Activated T-cell treated with anti-CD3 and anti-CD28 coated beads for 24 hours (primary cell): ENCODE measurements around the gene PDE6G.
"Not testable (repeated sequence)": the region's sequence is repeated elsewhere in the genome, so short reads cannot be mapped to it uniquely, and the experiment has no call there.

Experiments used
- DNase-seq: peaks from one replicate; pipeline ENCODE4 v3.0.0-alpha.2; 2020; ENCODE audit warnings: low read depth

PDE6G gene

DNA sequence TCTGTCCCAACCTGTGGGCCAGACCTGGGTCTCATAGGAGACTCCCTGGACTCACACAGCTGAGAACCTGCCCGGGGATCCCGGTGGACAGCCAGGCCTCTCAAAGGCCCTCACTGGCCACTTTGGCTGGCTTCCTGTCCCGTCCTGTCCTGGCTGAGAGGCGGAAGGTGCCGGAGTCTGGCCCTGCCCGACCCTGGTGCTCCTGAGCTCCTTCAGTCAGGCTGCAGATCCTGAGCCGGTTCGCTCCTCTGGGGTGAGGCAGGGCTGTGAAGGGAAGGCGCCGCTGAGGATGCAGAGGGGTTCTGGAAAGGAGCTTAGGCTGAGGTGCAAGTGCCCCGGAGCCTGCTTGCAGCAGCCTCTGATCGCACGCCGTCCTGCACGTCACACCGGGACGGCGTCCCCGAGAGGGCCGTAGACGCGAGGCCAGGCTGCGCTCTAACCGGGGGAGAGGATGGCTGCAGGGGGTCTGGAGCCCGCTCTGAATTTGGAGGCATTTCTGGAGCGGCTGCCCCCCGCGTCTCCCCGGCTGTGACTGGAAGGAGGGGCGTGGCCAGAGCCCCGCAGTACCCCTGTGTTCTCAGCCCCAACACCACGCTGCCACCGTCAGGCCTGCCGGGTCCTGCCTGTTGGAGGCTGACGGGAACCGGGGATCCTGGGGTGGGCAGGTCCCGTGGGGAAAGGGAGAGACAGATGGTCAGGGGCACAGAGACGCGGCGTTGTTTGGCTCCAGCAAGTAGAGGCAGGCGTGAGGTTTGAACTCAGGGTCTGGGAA lies 31.6 kb upstream of the PDE6G start:
- DNase-seq, result no peak

DNA sequence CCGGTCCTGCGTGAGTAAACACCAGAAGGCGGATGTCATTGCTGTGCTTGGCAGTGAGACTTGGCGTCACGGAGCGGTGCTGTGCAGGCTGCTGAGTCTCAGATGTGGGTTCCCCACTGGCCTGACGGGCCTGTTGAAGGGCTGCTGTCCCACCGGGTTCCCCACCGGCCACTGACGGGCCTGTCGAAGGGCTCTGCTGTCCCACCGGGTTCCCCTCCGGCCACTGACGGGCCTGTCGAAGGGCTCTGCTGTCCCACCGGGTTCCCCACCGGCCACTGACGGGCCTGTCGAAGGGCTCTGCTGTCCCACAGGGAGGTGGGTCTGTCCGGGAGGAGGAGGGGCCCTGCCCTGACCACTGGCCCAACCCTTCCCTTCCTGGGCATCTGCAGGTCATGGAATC lies 30.3 kb upstream of the PDE6G start:
- no peak for DNase-seq

DNA sequence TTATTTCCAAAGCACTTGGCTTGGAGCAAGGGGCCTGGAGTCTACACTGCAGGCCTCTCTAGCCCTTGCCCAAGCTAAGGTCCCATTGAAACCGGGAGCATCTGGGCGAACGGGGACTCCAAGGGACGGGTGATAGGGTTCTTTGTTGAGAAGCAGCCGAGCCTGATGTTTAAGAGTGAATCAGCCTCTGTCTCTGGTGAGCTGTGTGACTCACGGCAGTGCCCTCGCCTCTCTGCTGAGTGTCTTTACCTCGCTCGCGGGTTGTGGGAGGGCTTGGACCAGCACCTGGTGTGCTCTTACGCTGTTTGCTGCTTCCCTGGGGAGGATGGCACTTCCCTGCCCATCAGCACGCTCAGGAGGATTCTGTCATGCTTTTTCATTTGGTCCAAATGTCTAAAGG lies 28.8 kb upstream of the PDE6G start:
- peak; percentile 45 for DNase-seq

DNA sequence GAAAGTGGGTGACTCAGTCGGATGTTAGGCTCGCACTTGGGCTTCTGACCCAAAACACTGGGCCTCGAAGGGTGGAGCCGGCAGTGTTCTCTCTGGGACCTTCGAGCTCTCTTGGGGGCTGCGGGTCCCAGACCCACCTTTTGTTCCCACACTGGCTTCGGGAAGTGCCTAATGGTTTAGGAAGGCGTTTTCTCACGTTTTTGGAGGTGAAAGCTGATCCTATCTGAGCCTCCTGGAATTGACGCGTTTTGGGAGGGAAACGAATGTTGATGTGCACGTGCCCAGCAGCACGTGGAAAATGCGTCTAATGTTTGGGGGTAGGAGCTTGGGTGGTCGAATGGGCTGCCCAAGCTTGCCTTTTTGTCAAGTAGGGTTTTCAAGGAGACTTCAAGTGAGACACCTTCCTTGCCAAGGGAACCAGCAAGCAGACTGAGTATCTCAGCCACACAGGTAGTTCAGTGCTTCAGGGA lies 28.1 kb upstream of the PDE6G start:
- no peak for DNase-seq

DNA sequence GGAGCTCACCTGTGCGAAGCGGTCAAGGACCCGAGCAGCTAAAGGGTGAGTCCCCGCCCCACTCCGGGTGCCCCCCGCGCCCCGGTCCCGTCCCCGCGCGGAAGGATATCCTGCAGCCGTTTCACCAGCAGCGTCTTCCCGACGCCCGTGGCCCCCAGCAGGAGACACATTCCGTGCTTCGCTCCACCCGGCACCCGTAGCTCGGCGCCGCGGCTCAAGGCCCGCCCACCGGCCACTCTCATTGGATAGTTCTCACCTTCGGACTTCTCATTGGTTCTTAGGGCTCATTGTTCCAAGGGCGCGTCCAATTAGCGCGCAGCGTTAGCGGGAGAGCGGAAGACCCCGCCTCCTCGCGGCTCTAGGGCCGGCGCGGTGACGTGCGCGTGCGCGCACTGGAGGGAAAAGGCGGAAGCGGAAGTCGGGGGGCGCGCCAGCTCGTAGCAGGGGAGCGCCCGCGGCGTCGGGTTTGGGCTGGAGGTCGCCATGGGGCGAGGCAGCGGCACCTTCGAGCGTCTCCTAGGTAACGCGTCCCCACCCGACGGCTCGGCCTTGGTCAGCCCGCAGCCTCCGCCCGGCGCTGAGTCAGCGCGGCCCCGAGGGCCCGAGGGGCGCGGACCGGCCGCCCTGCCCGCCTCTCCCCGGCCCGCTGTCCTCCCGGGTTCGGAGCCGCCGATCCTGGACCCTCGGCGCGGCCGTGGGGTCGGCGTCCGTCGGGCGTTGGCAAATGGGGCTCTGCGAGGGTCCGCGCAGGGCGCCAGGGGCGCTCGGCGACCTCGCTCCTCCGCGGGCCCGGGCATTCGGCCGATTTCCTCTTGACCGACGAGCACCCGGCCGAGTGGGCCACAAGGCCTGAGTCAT lies 27.5 kb upstream of the PDE6G start, which contains the start of the genes ARL16 and HGS:
Gene ARL16, minus strand, starts transcription at position 214 of the 858 bp plus-strand sequence. Its CDS starts 44 bp downstream, at position 170.
Gene HGS, plus strand, starts transcription at position 428 of the 858 bp plus-strand sequence. Its CDS starts 56 bp downstream, at position 484.
- peak; percentile 98 for DNase-seq

DNA sequence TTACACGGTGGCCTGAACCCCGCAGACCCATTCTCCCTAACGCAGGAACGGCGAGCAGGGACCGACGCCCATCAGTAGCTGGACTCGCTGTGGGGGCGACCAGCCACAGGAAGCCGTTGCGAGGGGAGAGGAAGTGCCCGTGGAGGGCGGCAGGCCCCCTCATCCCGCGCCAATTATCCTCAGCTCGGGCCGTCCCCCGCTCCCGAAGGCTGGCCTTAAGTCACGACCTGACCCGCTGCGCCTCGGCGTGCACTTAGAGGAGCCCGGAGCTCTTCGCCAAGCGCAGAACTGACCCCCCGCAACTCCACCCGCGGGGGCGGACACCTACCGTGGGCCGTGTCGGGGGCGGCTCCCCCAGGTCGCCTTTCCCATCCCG lies 26.9 kb upstream of the PDE6G start:
- no peak for DNase-seq

DNA sequence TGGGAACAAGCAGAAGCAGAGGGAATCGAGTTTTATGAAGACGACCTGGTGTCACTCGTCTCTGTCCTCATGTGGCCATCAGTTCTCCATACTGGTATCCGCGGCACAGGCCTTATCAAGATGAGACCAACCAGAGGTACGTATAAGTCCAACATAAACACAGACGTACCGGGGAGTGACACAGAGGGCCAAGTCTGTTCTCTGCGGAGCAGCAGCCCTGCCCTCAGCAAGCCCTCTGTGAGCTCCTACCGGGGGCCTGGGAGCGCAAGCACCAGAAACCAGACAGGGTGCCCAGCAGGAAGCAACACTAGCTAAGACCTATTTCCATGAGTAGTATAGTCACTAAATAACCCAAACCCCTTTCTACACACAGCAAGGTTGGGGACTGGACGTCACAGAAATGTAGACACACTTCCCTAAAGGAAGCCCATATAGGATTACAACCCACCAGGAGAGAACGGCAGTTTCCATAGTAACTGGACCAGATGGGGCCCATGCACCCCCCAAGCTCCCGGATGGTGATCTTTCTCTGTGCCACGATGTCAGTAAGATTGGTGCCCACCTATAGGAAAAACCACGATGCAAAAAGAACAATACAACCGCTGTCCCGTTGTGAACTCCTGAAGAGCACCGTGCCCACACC lies 26.3 kb upstream of the PDE6G start:
- DNase-seq, result no peak

DNA sequence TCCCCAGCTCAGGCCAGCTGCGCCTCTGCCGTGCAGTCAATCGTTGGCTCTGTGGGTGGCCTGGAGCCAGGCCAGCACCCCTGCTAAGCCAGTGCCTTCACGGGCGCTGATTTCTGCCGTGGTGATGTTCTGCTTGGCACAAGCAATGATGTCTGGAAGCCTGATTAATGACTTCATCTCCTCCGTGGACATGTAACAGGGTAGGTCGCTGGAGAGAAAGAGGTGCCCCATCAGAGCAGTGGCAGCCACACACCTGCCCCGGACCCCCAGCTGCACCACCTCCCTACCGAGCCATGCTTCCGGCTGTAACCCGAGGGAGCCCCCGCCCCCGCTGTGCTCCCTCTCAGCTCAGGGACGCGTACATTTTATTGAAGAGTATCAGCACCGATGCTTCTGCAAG lies 25.3 kb upstream of the PDE6G start:
- no peak for DNase-seq

DNA sequence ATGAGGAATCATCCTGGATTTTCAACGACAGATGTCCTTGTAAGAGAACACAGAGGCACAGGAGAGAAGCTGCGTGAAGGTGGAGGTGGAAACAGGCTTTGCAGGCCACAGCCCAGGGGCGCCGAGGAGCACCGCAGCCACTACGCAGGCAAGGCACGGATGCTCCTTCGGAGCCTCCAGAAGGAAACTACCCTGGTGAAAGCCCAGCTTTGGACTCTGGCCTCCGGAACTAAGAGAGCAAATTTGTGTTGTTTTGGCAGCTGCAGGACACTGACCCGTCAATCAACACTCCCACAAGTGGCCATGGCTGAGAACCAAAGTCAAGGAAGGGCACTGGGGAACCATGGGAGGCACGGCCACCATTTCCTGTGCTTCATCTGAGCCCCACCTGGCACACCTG lies 23.8 kb upstream of the PDE6G start:
- no peak for DNase-seq

DNA sequence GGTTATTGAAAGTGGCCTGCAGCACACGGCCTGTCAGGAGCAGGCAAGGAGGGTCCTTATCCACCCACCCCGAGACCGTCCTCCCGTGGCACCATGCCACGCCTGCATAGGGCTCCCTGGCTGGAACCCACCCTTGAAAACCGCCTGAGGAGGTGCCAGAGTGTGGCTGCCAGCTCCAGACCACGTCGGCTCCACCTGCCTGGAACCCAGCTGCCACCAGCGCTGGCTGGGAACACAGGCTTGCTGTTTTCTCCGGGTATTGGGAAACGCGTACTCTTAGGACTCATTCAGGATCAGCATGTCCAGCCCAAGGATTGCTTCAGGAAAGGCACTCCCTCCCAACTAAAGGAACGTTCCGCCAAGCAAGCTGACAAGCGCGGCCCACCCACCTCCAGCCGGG lies 20.6 kb upstream of the PDE6G start:
- no peak for DNase-seq

DNA sequence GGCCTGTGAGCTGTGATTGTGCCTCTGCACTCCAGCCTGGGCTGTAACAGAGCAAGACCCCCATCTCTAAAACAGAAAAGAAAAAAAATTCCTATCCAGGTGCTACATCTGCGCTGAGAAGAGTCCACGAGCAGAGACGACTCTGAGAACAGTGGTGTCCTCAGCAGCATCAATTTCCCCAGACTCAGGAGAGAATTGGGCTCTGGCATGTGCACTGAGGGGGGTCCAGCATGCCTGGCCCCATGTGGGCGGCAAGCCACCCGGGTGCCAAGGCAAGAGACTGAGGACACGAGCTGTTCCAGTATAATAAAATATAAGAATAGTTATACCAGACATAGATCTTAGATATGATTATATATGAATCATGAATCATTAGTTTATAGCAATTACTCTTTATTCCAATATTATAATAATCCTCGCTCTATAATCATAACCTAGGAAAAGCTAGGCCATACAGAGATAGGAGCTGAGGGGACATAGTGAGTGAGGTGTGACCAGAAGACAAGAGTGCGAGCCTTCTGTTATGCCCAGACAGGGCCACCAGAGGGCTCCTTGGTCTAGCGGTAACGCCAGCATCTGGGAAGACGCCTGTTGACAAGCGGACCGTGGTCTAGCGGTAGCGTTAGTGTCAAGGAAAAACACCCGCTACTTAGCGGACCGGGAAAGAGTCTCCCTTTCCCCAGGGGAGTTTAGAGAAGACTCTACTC lies 19.3 kb upstream of the PDE6G start:
- DNase-seq, result not testable (repeated sequence)

DNA sequence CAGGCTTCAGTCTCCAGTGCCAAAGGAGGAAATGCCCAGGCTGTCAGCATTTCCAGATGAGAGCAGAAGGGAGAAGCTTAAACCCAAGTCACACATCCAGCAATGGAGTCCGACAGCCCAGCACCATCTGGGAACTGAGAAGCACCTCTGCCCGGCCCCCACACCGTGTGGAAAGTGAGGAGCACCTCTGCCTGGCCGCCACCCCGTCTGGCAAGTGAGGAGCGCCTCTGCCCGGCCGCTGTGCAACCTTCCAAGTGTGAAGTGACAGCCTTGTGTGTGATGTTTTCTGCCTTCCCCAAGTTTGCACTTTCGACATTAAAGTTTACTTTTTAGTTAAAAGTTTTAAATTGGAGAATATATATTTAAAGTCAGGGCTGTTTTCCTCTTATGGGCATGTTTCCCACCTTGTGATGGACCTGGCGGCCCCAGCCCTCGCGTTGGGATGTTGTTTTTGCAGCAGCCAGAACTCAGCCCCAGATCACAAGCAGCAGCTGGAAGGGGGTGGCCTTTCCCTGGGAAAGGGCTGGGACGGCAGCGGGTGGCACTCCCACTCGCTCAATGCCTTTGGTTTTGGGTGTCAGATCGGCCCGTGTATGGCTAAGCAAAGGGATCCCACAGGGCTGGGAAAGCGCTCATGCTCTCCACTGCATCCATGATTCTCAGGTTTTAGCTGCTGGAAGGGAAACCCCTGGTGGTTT lies 17.4 kb upstream of the PDE6G start:
- no peak for DNase-seq

DNA sequence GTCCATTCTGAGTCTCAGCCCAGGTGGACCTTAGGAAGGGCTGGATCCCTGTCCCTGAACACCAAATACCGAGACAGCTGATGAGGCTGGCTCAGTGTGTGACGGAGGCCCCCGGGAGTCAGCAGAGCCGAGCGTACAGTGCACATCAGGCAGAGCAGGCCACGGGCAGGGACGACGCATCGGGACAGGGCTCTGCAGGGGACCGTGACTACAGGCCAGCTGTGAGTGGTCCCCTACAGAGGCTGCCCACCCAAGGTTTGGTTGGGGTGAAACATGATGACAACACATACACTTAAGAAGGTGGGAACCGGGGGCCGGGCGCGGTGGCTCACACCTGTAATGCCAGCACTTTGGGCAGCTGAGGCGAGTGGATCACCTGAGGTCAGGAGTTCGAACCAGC lies 16.6 kb upstream of the PDE6G start:
- DNase-seq, result no peak

DNA sequence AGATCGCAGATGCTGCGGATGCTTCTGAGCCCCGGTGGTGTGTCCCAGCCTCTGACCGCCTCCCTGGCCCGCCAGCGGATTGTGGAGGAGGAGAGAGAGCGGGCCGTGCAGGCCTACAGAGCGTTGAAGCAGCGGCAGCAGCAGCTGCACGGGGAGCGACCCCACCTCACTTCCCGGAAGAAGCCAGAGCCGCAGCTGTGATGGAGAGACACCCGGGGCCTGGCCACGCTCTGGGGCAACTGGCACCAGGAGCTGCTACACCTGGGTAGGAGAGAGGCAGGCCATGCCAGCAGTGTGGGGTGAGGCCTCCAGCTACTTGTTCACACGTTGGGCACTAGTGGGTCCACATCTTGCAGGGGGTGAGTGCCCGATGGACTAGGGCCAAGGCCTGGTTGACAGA lies 16.2 kb upstream of the PDE6G start:
- DNase-seq, result no peak

DNA sequence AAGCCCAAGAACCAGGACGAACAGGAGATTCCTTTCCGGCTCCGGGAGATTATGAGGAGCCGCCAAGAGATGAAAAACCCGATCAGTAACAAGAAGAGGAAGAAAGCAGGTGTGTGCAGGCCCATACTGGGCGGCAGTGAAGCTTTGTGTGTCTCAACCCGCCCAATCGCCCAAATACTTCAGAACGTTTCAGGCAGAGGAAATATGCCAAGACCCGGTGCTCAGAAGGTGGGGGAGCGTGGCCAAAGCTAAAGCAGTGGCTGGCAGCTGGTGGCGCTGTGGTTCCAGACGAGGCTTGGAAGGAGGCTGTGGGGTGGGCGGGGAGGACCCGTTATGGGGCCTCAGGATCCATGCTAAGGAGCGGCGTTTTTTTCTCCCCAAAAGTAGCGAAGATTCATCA lies 11.4 kb upstream of the PDE6G start:
- DNase-seq, result no peak

DNA sequence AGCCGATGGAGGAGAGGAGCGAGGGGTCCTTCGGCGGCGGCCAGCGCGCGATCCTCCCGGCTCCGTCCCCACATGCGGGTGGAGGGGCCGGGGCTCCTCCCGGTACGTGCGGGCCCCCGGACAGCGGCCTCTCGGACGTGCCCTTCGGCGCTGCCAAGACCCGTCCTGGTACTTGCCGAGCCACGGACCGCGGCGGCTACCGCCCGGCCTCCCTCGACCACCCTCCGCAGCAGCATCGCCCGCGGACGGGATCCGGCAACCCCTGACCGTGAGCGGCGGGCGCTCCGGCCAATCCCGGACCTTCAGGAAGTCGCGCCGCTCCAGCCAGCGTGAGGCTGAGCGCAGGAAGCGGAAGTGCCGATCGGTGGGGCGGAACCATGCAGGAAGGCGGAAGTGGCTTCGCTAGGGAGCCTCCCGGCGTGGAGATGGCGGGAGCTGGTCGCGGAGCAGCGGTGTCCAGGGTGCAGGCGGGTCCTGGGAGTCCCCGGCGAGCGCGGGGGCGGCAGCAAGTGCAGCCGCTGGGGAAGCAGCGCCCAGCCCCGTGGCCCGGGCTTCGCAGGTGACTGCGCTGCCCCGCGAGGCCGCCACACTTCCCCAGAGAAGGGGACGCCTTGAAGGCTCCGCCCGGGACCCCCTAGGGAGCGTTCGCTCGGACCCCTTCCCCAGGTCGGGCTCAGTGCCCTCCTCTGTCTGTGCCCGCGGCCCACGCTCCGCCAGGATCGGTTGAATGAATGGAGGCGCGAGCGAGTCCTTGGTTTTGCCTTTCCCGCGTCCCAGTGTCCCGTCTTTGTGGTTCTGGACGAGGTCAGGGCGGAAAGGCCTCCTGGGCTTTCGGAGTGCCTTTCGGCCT lies 10.2 kb upstream of the PDE6G start, which contains the start of the genes CCDC137 and OXLD1:
Gene CCDC137, plus strand, starts transcription at position 396 of the 850 bp plus-strand sequence. Its CDS starts 30 bp downstream, at position 426.
Gene OXLD1, minus strand, starts transcription at position 264 of the 850 bp plus-strand sequence. Its CDS starts 28 bp downstream, at position 236.
- DNase-seq, result peak; percentile 90

DNA sequence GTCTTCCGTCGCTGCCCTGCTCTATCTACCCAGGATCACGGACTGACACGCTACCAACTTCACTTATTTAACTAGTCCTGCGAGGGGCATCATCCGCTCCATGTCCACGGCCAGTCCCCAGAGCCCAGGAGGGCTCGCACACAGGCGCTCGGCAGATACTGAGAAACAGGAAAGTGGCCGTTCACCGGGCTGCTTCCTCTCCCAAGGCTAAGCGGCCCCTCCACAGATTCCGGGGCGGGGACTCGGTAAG lies 9.7 kb upstream of the PDE6G start:
- no peak for DNase-seq

DNA sequence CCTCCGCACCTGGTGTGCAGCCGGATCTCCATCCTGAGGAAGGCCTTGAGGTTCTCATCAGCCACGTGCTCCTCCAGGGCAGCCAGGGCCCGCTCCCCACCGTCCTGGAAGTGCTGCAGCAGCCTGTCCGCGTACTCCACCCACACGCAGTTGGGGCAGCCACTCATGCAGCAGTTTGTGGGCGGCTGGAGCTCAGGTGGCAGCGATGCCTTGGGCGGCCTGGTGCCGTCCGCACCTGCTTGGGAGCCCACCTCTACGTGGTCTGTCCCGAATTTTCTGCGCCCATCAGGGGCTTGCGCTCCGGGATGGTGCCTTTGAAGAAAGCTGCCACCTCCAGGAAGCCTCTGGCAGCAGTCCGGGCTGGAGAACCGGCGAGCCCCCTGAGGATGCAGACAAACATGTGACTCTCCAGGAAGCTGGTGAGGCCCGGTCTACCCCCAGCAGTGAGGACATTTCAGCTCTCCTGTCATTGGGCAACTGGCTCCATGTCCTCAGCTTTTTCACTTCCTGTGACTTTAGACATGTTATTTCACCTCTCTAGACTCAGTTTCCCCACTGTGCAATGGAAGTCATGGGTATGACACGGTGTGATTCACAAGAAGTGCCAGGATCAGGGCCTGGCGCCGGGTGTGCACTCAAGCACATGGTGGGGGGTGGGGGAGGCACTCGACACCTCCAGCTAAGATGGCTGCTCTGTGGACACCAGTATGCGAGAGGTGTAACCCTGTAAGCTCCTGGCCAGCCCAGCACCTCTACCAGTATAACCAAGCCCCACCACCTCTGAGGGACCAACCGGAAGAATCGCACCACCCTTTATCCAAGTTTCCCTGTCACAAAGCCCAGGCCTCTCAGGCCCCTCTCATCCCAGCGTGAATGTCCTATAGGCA lies 9.1 kb upstream of the PDE6G start:
- peak; percentile 58 for DNase-seq

DNA sequence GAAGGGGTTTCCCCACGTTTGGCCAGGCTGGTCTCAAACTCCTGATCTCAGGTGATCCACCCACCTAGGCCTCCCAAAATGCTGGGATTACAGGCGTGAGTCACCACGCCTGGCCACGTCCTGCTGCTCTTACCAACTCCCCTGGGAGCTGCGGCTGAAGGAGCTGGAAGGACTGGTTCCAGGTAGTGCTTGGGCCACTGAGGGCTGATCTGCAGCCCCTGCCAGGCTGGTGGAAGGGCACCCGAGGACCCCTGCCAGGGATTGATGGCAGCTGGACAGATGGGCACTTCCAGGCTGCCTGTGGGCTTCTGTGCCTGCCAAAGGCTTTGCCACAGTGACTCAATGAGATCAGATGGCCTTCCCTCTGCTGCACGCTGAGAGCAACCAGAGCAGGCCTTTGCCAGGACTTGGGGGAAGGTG lies 7.7 kb upstream of the PDE6G start:
- DNase-seq, result no peak
